HG03159 (cell line): ENCODE data around the gene LAMB2.

Experiments used
- ATAC-seq: cut with Tn5 transposase; IDR thresholded peaks from one replicate; pipeline ENCODE4 v1.9.1; 2021; ENCODE audit warnings: mild to moderate bottlenecking, moderate library complexity; ENCODE audit not compliant: unreplicated experiment

LAMB2 gene

GRCh38 chr3:49122022-49122421, 10.8 kb downstream of the LAMB2 start:
- no peak for ATAC-seq

- ATAC-seq = peak; percentile 29
These were observed 11.6 kb downstream of the LAMB2 start for GRCh38 chr3:49121132-49121736.

- ATAC-seq = peak; percentile 77
These were observed 12.3 kb downstream of the LAMB2 start, which contains the start of gene USP19 for GRCh38 chr3:49120438-49121131. Gene USP19, minus strand, starts transcription at chr3:49120823. Its CDS starts 1,678 bp downstream, at chr3:49119145.

- peak; percentile 23 for ATAC-seq
These were observed 12.8 kb downstream of the LAMB2 start for GRCh38 chr3:49120096-49120437.

DNA sequence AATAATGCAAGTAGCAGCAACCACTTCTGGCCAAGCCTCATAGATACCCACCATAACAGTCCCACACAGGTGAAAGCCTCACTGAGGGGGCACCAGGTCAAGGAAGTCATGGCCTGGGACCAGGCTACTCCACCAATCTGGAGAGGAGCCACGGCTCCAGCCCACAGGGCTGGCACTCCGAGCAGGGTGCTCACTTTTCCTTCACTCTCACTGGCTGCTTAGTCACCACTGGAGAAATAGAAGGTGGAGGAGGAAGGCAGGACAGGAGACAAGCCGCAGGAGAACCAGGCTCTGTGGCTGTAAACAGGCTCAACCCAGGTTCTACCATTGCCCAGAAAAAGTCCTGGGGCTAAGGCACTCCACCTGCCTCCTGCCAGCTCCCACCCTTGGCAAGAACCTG, 13.4 kb downstream of the LAMB2 start:
- ATAC-seq = no peak

DNA sequence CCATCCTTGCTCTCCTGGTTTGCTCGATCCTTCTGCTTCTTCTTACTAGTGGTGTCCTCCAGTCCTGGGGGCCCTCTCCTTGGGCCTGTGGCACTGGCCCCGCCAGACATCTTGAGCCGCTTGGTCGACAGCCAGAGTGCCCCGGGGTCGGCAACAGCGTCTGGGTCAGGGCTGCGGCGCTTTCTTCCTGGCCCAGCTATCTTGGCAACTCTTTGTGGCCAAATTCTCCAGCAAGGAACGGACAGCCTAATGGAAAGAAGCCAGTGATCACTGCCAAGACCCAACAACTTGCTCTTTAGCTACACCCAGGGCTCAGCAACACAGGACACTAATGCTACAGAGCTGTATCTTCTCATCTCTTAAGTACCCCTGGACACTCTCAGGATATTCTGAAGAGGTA, 13.8 kb downstream of the LAMB2 start:
- no peak for ATAC-seq

- no peak for ATAC-seq
These were observed 20.6 kb downstream of the LAMB2 start for GRCh38 chr3:49112262-49112661.

DNA sequence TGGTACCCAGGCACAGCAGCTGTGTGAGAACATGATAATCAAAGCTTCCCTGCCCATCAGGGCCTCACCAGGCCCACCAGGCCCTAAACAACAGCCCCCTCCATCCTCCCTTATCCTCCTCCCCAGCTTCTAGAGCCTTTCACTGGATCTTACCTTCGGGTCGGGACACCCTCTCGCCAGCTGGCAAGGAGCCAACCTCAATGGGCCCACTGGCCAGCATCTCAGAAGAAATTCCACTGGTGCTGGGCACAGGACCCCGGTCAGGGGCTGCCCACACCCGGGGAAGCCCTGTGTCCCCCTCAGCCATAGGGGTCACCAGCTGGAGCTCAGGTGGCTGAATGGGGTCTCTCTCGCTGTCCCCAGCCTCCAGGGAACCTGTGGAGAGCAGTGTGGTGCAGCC, 21.5 kb downstream of the LAMB2 start:
- ATAC-seq = no peak

GRCh38 chr3:49110780-49111179, 22.1 kb downstream of the LAMB2 start:
- no peak for ATAC-seq

GRCh38 chr3:49108346-49108745, 24.5 kb downstream of the LAMB2 start:
- no peak for ATAC-seq

DNA sequence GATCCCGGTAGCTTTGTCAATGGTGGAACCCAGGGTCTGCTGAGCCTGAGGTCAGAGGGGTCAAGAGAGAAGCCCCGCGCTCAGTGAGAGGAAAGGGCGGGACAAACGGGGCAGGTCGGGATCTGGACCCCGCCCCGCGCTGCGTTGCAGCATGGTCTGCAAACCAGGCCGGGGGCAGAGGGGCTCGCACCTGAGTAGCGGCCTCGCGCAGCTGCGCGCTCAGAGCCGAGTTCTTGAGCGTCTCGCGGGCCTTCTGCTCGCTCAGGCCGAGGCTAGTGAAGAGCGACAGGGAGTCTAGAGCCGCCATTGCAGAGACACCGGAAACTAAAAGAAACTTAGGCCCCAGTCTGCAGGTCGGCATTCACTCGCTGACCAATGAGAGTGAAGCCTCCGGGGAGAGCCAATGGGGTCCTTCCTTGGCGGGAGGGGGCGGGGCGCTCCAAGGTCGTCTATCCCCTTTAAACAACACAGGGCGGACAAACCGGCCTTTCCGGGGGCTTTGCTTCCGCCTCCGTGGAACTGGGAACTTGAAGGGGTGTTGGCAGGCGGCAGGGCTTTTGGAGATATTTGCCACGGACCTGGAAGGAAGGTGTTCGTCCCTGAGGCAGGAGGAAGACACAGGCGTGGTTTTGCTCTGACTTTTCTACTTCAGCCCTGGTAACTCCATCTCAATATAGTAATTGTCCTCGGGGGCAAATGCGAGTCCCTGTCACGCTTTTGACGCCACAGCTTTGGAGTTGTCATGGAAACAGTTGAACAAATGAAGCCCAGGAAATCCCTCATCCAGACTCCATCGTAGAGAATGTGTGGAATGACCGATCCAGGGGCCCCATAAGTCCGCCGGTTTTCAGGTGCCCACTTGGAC, 28.2 kb downstream of the LAMB2 start, which contains the start of gene QARS1:
Gene QARS1, minus strand, starts transcription at position 331 of the 865 bp plus-strand sequence. Its CDS starts 24 bp downstream, at position 307.
- ATAC-seq = peak; percentile 84

- no peak for ATAC-seq
These were observed 28.8 kb downstream of the LAMB2 start for GRCh38 chr3:49104052-49104426.

- ATAC-seq = no peak
These were observed 32.7 kb downstream of the LAMB2 start for GRCh38 chr3:49100046-49100615.

DNA sequence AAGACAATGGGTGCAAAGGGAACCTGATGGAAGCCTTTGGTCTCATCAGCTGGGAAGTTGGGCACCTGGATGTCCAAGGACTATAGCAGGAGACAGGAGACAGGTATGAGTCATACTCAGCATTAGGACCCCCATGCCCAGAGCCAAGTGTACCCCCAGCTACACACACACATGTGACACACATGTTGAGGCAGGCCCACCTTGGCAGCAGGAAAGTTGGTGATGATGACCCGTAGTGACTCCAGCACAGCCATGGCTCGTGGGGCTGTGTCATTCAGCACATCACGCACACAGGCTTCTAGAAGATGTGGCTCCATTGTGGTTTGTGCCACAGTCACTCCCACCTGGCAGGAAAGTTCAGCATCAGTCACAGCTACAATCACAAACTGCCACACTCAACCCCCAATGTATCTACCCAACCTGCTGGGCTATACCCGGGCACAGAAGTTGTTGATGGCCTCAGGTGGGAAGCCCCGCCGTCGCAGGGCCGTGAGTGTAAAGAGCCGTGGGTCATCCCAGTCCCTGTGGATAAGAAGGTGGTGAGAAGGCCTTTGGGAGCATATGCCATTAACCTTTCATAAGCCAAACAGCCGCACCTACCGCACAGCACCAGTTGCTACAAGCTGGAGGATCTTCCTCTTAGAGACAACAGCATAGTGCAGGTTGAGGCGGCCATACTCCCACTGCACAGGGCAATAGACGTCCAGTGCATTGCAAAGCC, 33.8 kb downstream of the LAMB2 start:
- ATAC-seq = no peak

DNA sequence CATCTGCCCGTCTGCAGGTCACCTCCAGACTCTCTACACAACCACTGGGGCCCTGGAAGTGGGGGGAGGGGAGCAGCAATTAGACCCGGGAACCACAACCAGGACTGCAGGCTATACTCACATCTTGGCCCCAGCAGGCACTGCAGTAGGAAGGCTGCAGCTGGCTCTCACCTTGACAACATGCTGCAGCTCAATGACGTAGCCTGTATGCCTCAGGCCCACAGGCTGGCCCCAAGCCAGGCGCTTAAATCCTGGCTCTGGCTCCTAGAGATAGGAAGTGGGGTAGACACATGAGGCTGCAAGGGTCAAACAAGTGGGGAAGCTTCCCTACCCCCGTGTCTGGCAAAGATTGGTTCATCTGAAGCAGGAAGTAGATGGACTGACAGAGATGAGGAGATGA, 34.4 kb downstream of the LAMB2 start:
- no peak for ATAC-seq

DNA sequence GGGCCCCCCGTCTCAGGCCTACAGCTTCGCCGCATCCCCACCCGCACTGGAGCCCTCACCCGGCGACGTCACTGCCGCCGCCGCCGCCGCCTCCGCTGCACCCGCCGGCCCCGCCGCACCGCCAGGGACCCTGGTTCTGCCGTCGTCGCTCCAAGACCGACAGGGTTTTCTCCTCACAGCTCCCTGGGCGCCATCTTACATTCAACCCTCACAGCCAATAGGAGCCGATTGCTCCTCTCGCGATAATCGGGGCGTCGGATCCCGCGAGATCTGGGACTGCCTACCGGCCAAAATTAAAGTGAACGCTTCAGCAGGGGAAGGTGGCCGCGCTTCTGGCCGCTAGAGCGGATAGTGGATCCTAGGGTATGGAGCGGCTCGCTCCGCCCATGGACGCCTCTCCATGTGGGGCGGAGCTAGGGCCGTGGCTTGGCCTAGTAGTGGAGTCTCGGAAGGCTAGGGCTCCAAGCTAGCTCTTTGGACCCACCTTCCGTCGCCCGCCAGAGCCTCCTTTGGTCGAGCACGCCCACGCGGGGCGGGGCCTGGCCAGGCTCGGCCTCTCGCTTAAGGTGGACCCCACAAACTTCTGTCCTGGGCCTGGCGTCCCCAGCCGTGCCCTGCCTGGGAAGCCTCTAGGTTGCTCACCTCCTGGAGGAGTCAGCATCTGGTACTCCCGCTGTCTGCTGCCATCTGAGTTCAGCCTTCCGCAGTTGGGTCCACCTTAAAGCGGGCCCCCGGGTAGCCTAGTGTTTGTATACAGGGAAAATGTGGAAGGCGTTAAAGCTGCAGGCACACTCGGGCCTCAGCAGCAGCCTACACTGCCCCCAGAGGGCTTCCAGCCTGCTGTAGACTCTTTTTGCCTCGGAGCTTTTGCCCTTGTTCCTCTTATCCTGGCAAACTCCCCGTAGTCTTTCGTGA, 38.7 kb downstream of the LAMB2 start, which contains the start of gene QRICH1:
Gene QRICH1, minus strand, starts transcription at position 219 of the 915 bp plus-strand sequence. CDS start 17,054 bp downstream, outside the sequence.
- peak; percentile 75 for ATAC-seq

DNA sequence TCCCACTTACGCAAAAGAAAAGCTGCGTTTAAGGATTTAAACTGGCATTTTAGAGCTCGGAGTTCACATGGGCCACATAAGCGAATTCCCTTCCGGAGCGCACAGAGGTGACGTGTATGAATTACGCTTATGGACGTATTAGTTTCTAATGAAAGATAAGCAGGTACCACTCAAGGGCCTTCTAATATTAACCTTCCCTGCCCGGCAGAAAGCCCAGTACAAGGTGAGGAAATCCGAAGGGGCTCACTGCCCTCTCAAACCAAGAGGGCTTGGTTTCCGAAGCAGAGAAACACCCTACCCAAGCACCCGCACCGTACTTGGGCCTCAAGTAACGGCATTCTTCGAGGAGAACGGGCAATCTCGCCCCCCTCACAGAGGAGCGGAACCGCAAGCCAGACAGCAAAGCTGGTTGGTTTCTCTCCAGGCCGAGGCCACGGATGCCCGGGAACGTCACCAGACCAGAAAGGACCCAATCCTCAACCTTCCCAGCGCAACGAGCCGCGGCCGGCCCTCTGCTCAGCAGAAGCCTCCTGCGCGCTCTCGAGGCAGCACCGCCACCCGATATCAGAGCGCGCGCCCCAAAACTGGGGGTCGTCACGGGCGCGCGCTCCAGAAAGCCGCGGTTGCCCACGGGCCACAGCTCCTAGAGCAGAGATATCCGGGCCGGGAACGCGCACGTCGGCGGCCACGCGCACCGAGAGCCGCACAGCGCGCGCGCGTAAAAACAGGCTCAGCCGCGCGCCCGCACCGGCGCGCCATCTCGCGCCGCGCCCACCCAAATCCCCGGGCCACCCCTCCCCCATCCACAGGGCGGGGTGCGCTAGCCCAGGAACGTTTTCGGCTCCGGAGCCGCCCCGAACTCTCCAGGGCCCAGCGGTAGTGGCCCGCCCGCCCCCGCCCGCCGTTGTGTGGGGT, 39.7 kb downstream of the LAMB2 start:
- ATAC-seq = peak; percentile 35

- no peak for ATAC-seq
These were observed 51.4 kb downstream of the LAMB2 start for GRCh38 chr3:49081429-49081828.
